Breast epithelium (tissue), 4 donors: ENCODE data around the gene CDCP2. TPM values are rescaled to one million over a fixed set of nuclear protein-coding genes. Genes with fewer than 3 reads are reported as not detected.

Experiments
- DNase-seq, 2 donors: peaks; one replicate each; pipeline ENCODE4 v3.0.0-alpha.2; 2019; ENCODE audit warnings: low spot score in 2 of 2
- H3K27ac ChIP-seq, 2 donors: fragments of 200-600 bp; sonication (generic) in 1 of 2; one replicate each; pipeline ENCODE4 v1.5.1; 2016 to 2019; ENCODE audit warnings: mild to moderate bottlenecking in 1 of 2
- H3K27me3 ChIP-seq, 2 donors: fragments of 200-600 bp; sonication (generic) in 1 of 2; one replicate each; pipeline versions ENCODE4 v1.5.1 to v1.6.0; 2017 to 2019; ENCODE audit warnings: control low read depth in 1 of 2, mild to moderate bottlenecking in 1 of 2
- H3K36me3 ChIP-seq: fragments of 200-600 bp; one replicate; pipeline ENCODE4 v1.5.1; 2019
- H3K4me1 ChIP-seq, 2 donors: fragments of 200-600 bp; sonication (generic); one replicate each; pipeline ENCODE4 v1.5.1; 2016 to 2019; ENCODE audit warnings: control low read depth in 1 of 2
- H3K4me3 ChIP-seq, 3 donors: fragments of 200-600 bp; sonication (generic); 1 replicate in 2 of 3; 2 replicates in 1 of 3; pipeline ENCODE4 v1.5.1; 2016 to 2019; ENCODE audit warnings: mild to moderate bottlenecking in 3 of 3, moderate library complexity in 2 of 3
- H3K9me3 ChIP-seq, 2 donors: fragments of 200-600 bp; sonication (generic) in 1 of 2; one replicate each; pipeline ENCODE4 v1.5.1; 2016 to 2019; ENCODE audit warnings: control low read depth in 1 of 2
- CTCF ChIP-seq, 3 donors: fragments of 450-650 bp; IDR thresholded peaks; one replicate each; pipeline ENCODE4 v1.5.1; 2016 to 2017; ENCODE audit warnings: antibody characterized with exemption in 3 of 3, mild to moderate bottlenecking in 3 of 3, moderate library complexity in 3 of 3
- POLR2A ChIP-seq: fragments of 450-650 bp; IDR thresholded peaks from one replicate; pipeline ENCODE4 v1.6.1; 2016; ENCODE audit warnings: antibody characterized with exemption, mild to moderate bottlenecking, moderate library complexity
- POLR2AphosphoS5 ChIP-seq, 3 donors: sonication (generic); formaldehyde crosslinking; IDR thresholded peaks; one replicate each; pipeline ENCODE4 v1.6.1; 2017; ENCODE audit warnings: antibody characterized with exemption in 3 of 3
- intact Hi-C: fragments of 100-400 bp; cut with DNase I; formaldehyde crosslinking; loops from one replicate; pipeline ENCODE4 v1.15.1; 2023; ENCODE audit warnings: low total_unique reads
- total RNA-seq, 3 donors: library from RNA; depleted of rRNA; stranded (reverse); fragments of >200 nt; gene quantifications; one replicate each; pipeline ENCODE4 v1.1.0, GENCODE V29; 2016

The CDCP2 gene
- total RNA-seq, 3 donors from 2014 or later = 1.3 TPM; not detected in 2

- TF ChIP-seq POLR2AphosphoS5 (IDR thresholded peaks at IDR 0.05) (no peak), POLR2A (no peak), CTCF (IDR thresholded peaks at IDR 0.05) (no peak)
- Histone ChIP-seq H3K4me1 (no peaks in the 10 kb centered on the region), H3K27ac (no peak overlapping the region), H3K27me3 (no peaks in the 10 kb centered on the region), H3K9me3 (no peaks in the 10 kb centered on the region), H3K4me3 (no peak overlapping the region), H3K36me3 (no peaks in the 10 kb centered on the region)
- no peak for DNase-seq
- intact Hi-C loops = no loop called here
Observed at GRCh38 chr1:54091666-54092065, 61.1 kb downstream of the CDCP2 start.

GRCh38 chr1:54088385-54088784, 64.4 kb downstream of the CDCP2 start:
- no peaks in the 10 kb centered on the region for H3K9me3 ChIP-seq
- intact Hi-C loops = no loop called here
- no peaks in the 10 kb centered on the region for H3K4me1 ChIP-seq
- no peak overlapping the region for H3K4me3 ChIP-seq
- no peak overlapping the region for H3K27ac ChIP-seq
- H3K27me3 ChIP-seq = no peaks in the 10 kb centered on the region
- H3K36me3 ChIP-seq = no peaks in the 10 kb centered on the region
- DNase-seq = no peak
- no peak for TF ChIP-seq POLR2A
- TF ChIP-seq CTCF (IDR thresholded peaks at IDR 0.05) = no peak
- TF ChIP-seq POLR2AphosphoS5 (IDR thresholded peaks at IDR 0.05) = no peak

GRCh38 chr1:54086754-54087153, 66.0 kb downstream of the CDCP2 start:
- intact Hi-C loops = no loop called here
- Histone ChIP-seq H3K4me3 (no peak overlapping the region), H3K9me3 (no peaks in the 10 kb centered on the region), H3K27me3 (no peaks in the 10 kb centered on the region), H3K36me3 (no peaks in the 10 kb centered on the region), H3K27ac (no peak overlapping the region), H3K4me1 (no peaks in the 10 kb centered on the region)
- TF ChIP-seq CTCF (IDR thresholded peaks at IDR 0.05) (no peak), POLR2A (no peak), POLR2AphosphoS5 (IDR thresholded peaks at IDR 0.05) (no peak)
- DNase-seq = no peak

- H3K9me3 ChIP-seq = no peaks in the 10 kb centered on the region
- no peak for TF ChIP-seq POLR2AphosphoS5 (IDR thresholded peaks at IDR 0.05)
- TF ChIP-seq POLR2A = no peak
- TF ChIP-seq CTCF (IDR thresholded peaks at IDR 0.05) = no peak
- intact Hi-C loops = no loop called here
Observed at GRCh38 chr1:54084794-54085193, 68.0 kb downstream of the CDCP2 start.

More at GRCh38 chr1:54084794-54085193, 68.0 kb downstream of the CDCP2 start:
- Histone ChIP-seq H3K27ac (no peak overlapping the region), H3K36me3 (no peaks in the 10 kb centered on the region), H3K27me3 (no peaks in the 10 kb centered on the region), H3K4me1 (no peaks in the 10 kb centered on the region), H3K4me3 (no peak overlapping the region)
- no peak for DNase-seq

Other genes starting within 250 kb of the CDCP2 start
- 10 to 100 TPM; 20.8 to 27.7 (median 23.3) TPM for gene IFT25, start 207.3 kb downstream of the CDCP2 start, total RNA-seq
- gene LRRC42, start 206.7 kb downstream of the CDCP2 start, total RNA-seq = 10 to 100 TPM; 11.2 to 20.0 (median 17.7) TPM
- gene LDLRAD1, start 134.8 kb downstream of the CDCP2 start, total RNA-seq = not detected
- gene TMEM59, start 99.8 kb downstream of the CDCP2 start, total RNA-seq = 100 to 1,000 TPM; 348 to 498 (median 388) TPM
- gene TCEANC2, start 99.4 kb downstream of the CDCP2 start, total RNA-seq = 1 to 10 TPM; 4.3 to 6.1 (median 5.9) TPM
- gene CYB5RL, start 47.0 kb upstream of the CDCP2 start, total RNA-seq = 1 to 10 TPM; 4.5 to 8.0 (median 7.5) TPM
- 10 to 100 TPM; 44.6 to 70.7 (median 48.8) TPM for gene MRPL37, start 47.2 kb upstream of the CDCP2 start, total RNA-seq